ENCODE data around the gene DCST2.
"Not testable (repeated sequence)": the region's sequence is repeated elsewhere in the genome, so short reads cannot be mapped to it uniquely, and the experiment has no call there.

DCST2 gene

DNA sequence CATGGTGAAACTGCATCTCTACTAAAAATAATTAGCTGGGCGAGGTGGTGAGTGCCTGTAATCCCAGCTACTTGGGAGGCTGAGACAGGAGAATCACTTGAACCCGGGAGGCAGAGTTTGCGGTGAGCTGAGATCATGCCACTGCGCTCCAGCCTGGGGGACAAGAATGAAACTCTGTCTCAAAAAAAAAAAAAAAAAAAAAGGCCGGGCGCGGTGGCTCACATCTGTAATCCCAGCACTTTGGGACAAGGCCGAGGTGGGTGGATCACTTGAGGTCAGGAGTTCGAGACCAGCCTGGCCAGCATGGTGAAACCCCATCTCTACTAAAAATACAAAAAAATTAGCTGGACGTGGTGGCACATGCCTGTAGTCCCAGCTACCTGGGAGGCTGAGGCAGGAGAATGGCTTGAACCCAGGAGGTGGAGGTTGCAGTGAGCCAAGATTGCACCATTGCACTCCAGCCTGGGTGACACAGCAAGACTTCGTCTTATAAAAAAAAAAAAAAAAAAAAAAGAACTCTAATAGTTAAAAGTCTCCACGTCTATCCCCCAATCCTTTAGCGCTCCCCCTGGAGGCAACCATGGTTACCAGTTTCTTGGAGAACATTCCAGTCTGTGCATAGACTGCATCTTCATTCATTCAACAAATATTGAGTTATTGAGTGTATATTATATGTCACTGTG is 38.1 kb downstream of the DCST2 start:
- DNase-seq: not testable (repeated sequence)

DNA sequence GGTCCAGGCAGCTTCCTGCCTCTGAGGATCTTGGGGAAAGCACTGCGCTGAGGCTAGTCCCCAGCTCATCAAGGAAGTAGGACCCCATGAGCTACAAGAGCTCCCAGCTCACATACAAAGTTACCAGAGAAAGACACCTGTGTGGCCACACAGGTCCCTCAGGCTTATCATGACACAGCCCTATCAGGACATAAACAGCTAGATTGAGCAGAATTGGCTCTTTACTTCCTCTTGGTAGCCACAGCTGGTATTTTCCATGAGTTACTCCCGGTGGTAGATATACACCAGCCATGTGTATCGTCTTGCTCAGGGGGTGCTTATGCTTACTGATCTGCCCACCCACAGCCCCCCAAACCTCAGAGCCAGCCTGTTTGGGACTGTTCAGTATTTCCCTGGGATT is 39.0 kb downstream of the DCST2 start:
- DNase-seq: no peak

DNA sequence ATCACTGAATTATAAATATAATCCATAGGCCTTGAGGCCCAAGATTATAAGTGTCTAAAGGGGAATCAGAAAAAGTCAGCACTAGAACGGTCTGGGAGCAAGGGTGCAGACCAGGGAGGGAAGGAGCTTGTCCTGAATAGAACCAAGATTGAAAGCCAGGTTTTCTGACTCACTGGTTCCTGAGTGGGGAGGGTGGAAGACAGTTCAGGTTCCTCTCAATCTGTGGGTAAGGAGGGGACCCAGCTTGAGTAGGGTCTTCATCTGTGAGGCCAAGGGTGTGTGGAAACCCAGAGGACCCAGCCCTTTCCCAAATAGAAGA is 39.4 kb downstream of the DCST2 start:
- no peak for DNase-seq

DNA sequence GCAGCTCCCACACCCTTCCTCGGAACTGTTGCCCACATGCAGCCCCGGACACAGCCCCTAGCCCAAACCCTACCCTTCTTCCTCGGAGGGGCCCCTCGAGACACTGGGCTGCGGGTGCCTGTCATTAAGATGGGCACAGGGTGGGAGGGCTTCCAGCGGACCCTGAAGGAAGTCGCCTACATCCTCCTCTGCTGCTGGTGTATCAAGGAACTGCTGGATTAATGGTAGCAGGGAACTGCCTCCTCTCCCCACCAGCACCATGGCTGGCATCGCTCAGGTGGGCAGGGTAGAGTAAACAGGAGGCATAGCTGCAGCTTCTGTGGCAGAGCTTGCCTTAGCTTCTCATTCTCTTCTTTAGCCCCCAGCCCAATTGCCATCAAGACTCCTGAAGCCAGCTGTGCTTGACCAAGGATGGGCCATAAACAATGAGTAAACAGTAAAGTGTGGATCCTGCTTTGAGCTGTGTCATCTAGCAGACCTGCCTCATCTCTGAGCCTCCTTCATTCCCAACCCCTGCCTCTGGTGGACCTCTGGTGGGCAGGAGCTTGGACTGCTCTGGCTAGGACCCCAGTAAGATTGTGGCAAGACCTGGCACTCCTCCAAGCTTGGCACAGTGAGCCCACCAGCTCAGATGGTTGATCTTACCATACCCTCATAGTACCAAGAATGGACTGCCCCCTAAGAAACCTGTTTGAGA is 39.9 kb downstream of the DCST2 start, which contains the start of gene LENEP:
LENEP (plus strand) TSS at position 15 of the 697 bp plus-strand sequence; CDS start at position 37, 22 bp downstream.
- no peak for DNase-seq

DNA sequence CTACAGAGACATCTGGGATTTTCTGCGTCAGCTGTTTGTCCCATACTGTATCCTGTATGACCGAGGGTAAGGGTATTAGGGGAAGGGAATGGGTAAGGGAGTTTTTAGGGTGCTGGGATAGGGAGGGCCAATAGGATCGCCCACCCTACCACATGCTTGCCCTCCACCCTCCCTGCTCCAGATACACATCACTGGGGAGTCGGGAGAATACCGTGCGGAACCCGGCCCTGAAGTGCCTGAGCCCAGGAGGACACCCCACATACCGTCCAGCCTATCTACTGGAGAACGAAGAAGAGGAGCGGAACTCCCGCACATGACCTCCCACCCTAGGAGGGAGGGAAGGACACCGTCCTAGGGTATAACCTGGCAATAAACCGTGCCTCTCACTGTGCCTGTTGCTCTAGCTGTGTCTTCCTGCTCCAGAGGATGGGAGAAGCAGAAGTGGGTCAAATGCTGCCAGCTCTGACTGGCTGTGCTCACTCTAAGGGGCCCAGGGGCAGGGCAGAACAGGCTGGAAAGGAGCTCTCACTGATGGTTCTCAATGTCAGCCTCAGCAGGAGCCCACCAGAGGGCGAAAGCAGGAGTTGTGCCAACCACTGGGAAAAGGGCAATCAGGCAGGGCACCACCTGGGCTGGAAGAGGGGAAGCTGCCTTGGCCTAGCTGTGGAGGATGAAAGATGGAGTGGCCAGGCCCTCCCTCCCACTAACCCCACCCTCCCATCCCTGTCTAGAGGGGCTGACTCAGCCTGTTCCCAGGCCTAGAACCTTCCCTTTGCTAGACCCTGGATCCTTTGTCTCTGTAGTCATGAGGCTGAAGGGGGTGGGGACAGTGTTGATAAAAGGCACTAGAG is 40.6 kb downstream of the DCST2 start:
- DNase-seq: no peak

DNA sequence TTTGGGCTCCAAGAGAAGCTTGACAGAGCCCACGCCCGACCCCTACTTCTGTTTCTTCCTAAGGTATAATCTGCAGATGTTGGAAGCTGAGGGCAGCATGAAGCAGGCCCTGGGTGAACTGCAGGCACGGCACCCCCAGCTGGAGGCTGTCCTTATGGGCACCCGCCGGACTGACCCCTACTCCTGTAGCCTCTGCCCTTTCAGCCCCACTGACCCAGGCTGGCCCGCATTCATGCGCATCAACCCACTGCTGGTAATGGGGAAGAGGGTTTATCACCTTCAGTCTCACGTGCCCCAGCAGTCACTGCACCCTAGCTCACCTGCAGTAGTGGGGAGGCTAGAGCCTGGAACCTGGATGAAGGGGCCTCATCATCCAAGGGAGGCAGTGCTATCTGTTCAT is 43.3 kb downstream of the DCST2 start:
- no peak for DNase-seq

DNA sequence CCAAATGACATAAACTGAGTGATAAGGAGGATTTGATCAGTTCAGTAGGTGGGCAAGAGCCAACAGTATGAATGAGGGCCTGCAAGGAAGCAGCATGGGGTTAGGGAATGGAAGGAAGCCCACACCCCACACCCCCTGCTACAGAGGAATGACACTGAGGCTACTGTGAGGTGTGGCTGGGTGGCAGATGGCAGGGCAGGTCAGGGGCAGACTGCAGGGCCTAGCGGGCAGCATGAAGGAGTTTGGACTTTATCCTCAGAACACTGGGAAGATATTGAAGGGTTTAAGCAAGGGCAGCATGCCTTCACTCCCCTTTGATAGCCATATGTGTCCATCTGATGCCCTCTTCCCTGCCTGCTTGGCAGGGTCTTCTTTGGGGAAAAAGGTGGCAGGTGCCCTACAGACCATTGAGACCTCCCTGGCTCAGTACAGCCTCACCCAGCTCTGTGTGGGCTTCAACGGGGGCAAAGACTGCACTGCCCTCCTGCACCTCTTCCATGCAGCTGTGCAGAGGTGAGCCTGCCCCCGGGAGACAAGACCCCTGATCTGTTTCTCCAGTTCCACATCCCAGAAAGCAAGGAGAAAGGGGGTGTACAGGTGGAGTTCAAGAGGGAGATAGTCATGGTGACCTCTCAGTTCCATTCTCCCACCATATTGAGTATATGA is 44.3 kb downstream of the DCST2 start:
- DNase-seq: no peak

DNA sequence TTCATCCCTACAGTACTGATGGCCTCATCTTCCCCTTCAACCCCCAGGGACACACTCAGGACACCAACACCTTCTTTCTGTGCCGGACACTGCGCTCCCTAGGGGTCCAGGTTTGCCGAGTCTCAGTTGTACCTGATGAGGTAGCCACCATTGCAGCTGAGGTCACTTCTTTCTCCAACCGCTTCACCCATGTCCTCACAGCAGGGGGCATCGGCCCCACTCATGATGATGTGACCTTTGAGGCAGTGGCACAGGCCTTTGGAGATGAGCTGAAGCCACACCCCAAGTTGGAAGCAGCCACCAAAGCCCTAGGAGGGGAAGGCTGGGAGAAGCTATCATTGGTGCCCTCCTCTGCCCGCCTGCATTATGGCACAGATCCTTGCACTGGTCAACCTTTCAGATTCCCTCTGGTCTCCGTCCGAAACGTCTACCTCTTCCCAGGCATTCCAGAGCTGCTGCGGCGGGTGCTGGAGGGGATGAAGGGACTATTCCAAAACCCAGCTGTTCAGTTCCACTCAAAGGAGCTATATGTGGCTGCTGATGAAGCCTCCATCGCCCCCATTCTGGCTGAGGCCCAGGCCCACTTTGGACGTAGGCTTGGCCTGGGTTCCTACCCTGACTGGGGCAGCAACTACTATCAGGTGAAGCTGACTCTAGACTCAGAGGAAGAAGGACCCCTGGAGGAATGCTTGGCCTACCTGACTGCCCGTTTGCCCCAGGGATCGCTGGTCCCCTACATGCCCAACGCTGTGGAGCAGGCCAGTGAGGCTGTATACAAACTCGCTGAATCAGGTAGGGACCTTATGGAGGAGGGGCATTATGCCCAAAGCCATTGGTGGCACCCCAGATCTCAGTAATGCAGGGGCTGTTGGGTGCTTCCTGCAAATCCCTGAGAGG is 45.3 kb downstream of the DCST2 start:
- no peak for DNase-seq

DNA sequence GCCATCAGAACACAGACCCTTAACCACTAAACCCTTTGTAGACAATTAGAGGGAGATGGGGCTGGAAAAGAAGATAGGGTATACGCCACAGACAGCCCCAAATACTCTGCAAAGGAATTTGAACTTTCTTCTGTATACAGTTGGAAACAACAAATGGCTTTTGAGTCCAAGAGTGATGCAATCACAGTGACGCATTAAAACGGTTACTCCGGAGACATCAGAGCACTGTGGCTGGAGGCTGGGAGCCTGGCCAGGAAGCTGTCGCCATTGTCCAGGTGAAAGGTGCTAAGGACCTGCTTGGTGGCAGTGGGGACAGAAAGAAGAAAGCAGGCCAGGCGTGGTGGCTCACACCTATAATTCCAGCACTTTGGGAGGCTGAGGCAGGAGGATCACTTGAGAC is 46.3 kb downstream of the DCST2 start:
- no peak for DNase-seq

DNA sequence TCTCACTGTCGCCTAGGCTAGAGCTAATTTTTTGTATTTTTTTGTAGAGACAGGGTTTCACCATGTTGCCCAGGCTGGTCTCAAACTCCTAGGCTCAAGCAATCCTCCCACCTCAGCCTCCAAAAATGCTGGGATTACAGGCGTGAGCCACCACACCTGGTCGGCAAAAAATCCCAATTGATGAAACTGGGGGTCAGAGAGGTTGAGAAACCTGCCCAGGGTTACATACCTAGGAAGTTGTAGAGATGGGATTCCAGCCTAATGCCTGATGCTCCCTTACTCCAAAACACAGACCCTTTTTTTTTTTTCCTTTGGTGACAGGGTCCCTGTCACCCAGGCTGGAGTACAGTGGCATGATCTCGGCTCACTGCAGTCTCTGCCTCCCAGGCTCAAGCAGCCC is 46.8 kb downstream of the DCST2 start:
- not testable (repeated sequence) for DNase-seq

DNA sequence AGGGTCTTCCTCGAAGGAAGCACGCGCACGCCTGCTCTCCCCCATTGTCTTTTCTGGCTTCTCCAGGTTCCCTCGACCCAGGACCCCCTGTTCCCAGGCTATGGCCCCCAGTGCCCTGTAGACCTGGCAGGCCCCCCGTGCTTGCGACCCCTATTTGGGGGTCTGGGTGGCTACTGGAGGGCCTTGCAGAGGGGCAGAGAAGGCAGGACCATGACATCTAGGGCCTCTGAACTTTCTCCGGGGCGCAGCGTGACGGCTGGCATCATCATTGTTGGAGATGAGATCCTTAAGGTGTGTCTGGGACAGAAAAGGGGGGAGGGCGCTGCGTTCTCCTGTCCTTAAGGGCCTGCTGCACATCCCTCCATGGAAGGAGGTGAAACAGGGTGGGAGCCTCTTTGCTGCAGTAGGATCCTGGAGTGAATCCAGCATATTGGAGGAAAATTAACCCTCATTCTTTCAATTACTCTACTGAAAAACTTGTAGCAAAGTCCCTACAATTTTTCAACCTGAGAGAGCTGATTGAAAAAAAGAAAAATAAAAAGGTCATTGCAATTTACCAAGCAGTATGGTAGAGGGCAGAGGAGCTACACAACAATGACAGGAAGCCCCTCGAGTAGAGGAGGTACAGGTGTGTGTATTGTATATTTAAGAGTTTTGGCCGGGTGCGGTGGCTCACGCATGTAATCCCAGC is 49.7 kb downstream of the DCST2 start:
- DNase-seq: no peak

DNA sequence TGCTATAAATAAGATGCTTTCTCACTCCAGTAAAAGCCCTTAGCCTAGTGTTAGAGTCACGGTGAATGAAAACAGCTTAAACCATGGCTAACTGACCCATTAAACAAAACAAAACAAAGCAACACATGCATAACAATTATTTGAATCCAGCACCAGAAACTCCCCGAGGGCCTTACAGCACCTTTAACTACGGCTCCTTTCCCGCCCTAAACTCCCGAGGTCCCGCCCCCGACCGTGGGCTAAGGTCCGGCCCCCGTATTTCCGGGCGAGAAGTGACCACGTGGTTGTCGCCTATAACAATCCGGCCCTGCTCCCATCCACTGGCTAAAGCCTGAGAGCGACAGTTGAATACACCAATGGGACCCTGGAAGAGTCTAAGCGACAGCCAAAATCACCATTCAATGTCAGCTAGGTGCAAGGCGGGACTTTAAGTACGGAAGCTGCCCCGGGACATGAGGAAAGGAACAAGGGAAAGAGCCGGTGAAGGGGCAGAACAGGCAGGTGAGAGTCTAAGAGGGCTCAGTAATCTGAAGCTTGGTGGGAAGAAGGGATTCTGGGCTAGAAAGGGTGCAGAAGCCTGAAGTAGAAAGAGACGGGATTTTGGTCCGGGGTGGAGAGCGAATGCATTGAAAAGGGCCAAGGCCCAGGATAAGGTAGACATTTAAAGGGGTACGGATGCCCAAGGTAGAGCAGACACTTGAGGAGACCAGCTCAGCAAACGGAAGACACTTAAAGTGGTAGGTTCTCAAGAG is 50.5 kb downstream of the DCST2 start, which contains the start of gene FLAD1:
FLAD1 (plus strand) TSS at position 448 of the 752 bp plus-strand sequence. CDS start 351 bp downstream, outside the sequence.
- DNase-seq: peak; percentile 98

DNA sequence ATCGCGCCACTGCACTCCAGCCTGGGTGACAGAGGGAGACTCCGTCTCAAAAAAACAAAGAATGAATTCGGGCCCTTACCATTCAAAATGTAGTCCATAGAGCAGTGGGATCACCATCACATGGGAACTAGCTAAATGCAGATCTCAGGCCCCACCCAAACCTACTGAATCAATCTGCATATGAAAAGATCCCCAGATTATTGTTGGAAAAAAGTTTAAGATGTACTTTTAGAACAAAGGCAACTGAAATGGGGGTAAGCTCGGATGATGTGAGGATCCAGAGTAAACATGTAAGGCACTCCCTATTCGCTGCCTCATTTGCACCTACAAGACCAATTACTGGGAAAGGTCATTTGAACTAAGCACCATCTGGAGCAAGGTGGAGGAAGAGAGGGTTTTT is 51.2 kb downstream of the DCST2 start:
- DNase-seq: no peak

DNA sequence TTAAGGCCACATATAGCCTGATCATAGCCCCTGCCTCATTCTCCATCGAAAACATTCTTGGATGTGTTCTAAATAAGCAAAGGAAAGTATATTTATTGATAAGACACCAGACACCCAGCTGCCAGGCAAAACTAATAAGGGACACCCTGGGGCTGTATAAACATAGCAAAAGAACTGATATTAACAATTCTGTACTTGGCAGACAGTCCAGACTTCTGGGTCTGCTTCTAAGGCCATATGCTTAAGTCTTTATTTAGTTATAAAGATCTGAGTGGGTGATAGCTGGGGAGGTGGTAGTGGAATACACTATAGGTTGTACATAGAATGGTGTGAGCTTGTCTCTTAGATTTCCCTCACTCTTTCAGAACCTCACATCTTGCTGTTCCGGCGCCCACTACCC is 55.2 kb downstream of the DCST2 start:
- no peak for DNase-seq

DNA sequence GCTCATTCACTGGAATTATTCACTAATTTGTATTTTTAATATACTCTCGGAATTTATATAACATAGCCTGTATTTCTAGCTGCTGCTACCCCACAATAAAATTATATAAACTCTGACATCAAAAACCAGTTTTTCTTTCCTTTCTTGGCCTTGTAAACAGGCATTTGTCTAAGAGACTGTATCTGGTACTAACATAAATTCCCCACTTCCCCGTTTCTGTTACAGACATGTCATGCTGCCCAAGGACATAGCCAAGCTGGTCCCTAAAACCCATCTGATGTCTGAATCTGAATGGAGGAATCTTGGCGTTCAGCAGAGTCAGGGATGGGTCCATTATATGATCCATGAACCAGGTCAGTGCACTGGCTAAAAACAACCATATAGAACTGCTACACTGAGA is 55.8 kb downstream of the DCST2 start:
- DNase-seq: not testable (repeated sequence)

DNA sequence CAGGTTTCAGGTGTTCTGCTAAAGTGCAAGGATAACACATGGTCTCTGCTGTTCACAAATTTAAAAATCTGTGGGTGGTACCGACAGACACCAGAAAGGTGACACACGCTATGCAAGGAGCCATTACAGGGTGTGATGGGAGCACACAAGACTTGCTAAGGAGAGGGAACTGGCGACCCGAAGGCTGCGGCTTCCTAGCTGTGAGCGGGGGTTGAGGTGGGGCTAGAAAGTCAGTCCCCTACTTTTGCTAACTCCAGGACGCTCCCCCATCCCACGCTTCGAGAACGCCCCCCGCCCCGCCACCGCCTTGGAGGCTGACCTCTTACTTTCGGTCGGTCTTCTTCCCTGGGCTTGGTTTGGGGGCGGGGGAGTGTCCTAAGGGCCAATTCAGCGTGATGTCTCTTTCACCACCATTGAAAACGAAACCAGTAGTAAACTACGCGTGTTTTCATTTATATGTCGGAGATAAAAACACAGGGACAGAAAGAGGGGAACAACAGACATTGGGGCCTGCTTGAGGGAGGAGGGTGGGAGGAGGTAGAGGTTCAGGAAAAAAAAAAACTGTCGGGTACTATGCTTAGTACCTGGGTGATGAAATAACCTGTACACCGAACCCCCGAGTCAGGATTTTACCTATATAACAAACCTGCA is 58.0 kb downstream of the DCST2 start:
- peak; percentile 61 for DNase-seq

DNA sequence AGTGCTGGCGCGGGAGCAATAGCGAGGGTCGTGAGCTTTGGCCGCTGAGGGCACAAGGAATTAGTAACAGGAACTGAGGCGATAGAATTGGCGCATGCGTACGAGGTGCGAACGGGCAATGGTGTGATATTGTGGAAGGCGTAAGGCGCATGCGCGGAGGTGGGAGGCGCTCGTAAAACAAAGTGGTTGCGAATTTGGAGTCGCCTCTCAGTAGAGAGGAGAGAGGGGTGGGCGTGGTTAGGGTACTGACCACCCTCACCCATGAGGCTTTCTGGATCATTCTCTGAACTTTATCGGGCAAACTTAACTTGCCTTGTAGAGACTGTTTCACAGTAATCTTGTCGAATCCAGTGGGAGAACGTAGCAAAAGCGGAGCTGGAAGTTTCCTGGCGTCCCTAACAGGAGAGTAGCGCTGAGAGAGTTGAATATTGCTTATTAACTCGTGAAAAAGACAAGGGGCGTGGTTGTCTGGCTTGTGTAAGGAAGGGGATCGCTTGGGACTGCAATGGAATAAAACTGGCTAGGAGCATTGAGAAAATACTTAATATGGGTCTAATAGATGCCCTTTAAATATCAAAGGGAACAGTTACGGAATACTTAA is 58.7 kb downstream of the DCST2 start:
- peak; percentile 96 for DNase-seq

DNA sequence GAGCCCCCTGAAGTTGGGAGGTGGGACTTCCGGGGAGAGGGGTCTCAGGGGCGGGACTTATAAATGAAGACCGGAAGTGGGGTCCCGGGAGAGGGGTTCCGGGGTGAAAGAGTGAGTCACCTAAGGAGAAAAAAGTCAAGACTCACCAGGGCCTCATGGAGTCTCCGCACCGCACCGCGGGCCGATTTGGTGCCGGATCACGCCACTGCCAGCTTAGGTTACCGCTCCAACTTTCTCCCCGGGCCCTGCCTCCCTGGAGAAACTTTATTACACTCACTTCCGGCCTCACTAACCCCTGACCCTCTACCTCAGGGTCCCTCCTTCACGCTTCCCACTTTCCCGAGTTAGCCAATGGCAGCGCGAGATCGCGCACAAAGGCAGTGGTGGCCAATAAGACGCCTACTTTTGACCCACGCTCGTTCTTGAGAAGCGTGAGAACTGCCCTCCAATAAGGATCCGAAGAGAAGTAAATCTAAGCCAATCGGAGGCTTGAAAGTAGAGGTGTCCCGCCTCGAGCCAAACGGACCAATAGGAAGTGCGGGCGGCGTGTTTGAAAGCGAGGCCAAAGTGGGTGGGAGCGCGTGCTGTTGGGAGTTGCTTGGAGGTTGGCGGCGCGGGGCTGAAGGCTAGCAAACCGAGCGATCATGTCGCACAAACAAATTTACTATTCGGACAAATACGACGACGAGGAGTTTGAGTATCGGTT is 59.3 kb downstream of the DCST2 start, which contains the start of gene CKS1B:
CKS1B (plus strand) TSS at position 580 of the 706 bp plus-strand sequence; CDS start at position 645, 65 bp downstream.
- DNase-seq: peak; percentile 99
